DMS53 treated with DMSO at 0.1 percent for 48 hours (cell line): ENCODE measurements around the gene CDH23.

ENCODE experiments used
- DNase-seq: peaks from one replicate; lab custom pipeline; 2025; ENCODE audit not compliant: unreplicated experiment; lab: John Stamatoyannopoulos, UW

The CDH23 gene

GRCh38 chr10:71419750-71420149, 23.0 kb downstream of the CDH23 start:
- DNase-seq = no peak

- DNase-seq = no peak
Measured at GRCh38 chr10:71421075-71421434, 24.3 kb downstream of the CDH23 start.

GRCh38 chr10:71423250-71423649, 26.5 kb downstream of the CDH23 start:
- no peak for DNase-seq

GRCh38 chr10:71423901-71424300, 27.2 kb downstream of the CDH23 start:
- DNase-seq = no peak

- DNase-seq = no peak
Measured at GRCh38 chr10:71424496-71425194, 27.9 kb downstream of the CDH23 start.

- DNase-seq = no peak
Measured at GRCh38 chr10:71426058-71426605, 29.4 kb downstream of the CDH23 start.

GRCh38 chr10:71427246-71427645, 30.5 kb downstream of the CDH23 start:
- no peak for DNase-seq

GRCh38 chr10:71429304-71429703, 32.6 kb downstream of the CDH23 start:
- no peak for DNase-seq

- no peak for DNase-seq
Measured at GRCh38 chr10:71429929-71430328, 33.2 kb downstream of the CDH23 start.

GRCh38 chr10:71431239-71432100, 34.8 kb downstream of the CDH23 start:
- no peak for DNase-seq

- DNase-seq = no peak
Measured at GRCh38 chr10:71432101-71432905, 35.6 kb downstream of the CDH23 start.

GRCh38 chr10:71432956-71433767, 36.4 kb downstream of the CDH23 start:
- DNase-seq = no peak

- no peak for DNase-seq
Measured at GRCh38 chr10:71433768-71434744, 37.3 kb downstream of the CDH23 start.

- DNase-seq = no peak
Measured at GRCh38 chr10:71434760-71435394, 38.2 kb downstream of the CDH23 start.

- no peak for DNase-seq
Measured at GRCh38 chr10:71435571-71436267, 39.0 kb downstream of the CDH23 start.

GRCh38 chr10:71436268-71437125, 39.8 kb downstream of the CDH23 start:
- DNase-seq = no peak

GRCh38 chr10:71437537-71438092, 40.9 kb downstream of the CDH23 start:
- no peak for DNase-seq
